GM12872 (cell line): ENCODE measurements around the gene CDK15.

Experiments
- CTCF ChIP-seq: IDR thresholded peaks from 3 replicates; pipeline ENCODE4 v1.5.1; 2011; ENCODE audit warnings: low read depth, mild to moderate bottlenecking, low read length, moderate library complexity; ENCODE audit not compliant: insufficient read depth

CDK15 gene

GRCh38 chr2:201887773-201888425 lies 81.6 kb downstream of the CDK15 start:
- no peak for TF ChIP-seq CTCF

GRCh38 chr2:201888426-201888800 lies 82.1 kb downstream of the CDK15 start:
- TF ChIP-seq CTCF: no peak

GRCh38 chr2:201890453-201890852 lies 84.1 kb downstream of the CDK15 start:
- TF ChIP-seq CTCF: no peak

GRCh38 chr2:201891676-201892075 lies 85.3 kb downstream of the CDK15 start:
- TF ChIP-seq CTCF: no peak

GRCh38 chr2:201892516-201892915 lies 86.2 kb downstream of the CDK15 start:
- TF ChIP-seq CTCF: no peak

GRCh38 chr2:201900362-201900761 lies 94.0 kb downstream of the CDK15 start:
- TF ChIP-seq CTCF: no peak

GRCh38 chr2:201901786-201902185 lies 95.4 kb downstream of the CDK15 start:
- no peak for TF ChIP-seq CTCF
